ENCODE measurements around the gene CNDP2.
A peak's percentile ranks its signal among the peaks of the same experiment; 100 is the strongest.

Gene CNDP2

GRCh38 chr18:74493689-74494088, 2.5 kb upstream of the CNDP2 start:
- WGBS (ENCODE audit: insufficient coverage), result 56% methylated on average over 1 of the region's 1 CpG
- peak; percentile 83 to 93 (median 93) for DNase-seq

GRCh38 chr18:74494514-74494913, 1.6 kb upstream of the CNDP2 start:
- peaks cover 0 to 3% (median 0%) of the 10 kb centered on the region in 4 experiments for H3K36me3 ChIP-seq (ENCODE audit: control insufficient read depth in 4 of 4, insufficient read depth in 4 of 4, low read length in 3 of 4)
- no peaks in the 10 kb centered on the region for H3K27me3 ChIP-seq (replicated peaks in 2 of 5; ENCODE audit: control insufficient read depth in 4 of 5, insufficient read depth in 5 of 5, low read length in 4 of 5)
- ChIA-PET POLR2A (no interaction called here), CTCF (interaction anchor here (0.7 to 7.9 kb wide), 6 partner anchors 17 to 147 kb away, joined by 3 to 102 read pairs (median 12); no protein-coding TSS in a partner anchor)
- no peak overlapping the region for H3K4me3 ChIP-seq (ENCODE audit: control insufficient read depth in 1 of 7, extremely low read depth in 1 of 7, insufficient read depth in 4 of 7, low read depth in 2 of 7, low read length in 6 of 7)
- peaks cover 0 to 3% (median 0%) of the 10 kb centered on the region in 5 experiments for H3K9me3 ChIP-seq (ENCODE audit: control extremely low read depth in 1 of 5, control insufficient read depth in 4 of 5, insufficient read depth in 2 of 5, low read depth in 1 of 5, low read length in 4 of 5)
- H3K4me1 ChIP-seq (ENCODE audit: control extremely low read depth in 1 of 4, control insufficient read depth in 4 of 4, insufficient read depth in 4 of 4, low read length in 3 of 4), result peaks cover 13 to 36% (median 30%) of the 10 kb centered on the region in 4 experiments
- DNase-seq, result no peak
- no CpG with 5 or more reads among the region's 1 CpG for whole genome bisulfite sequencing (ENCODE audit: insufficient coverage)
- H3K27ac ChIP-seq (ENCODE audit: insufficient read depth in 1 of 2, low read depth in 1 of 2, low read length in 2 of 2, poor library complexity in 1 of 2, severe bottlenecking in 2 of 2), result no peak overlapping the region

More at GRCh38 chr18:74493689-74494088, 2.5 kb upstream of the CNDP2 start:
- Histone ChIP-seq H3K4me3 (ENCODE audit: control insufficient read depth in 1 of 7, extremely low read depth in 1 of 7, insufficient read depth in 4 of 7, low read depth in 2 of 7, low read length in 6 of 7) (no peak overlapping the region), H3K9me3 (ENCODE audit: control extremely low read depth in 1 of 5, control insufficient read depth in 4 of 5, insufficient read depth in 2 of 5, low read depth in 1 of 5, low read length in 4 of 5) (peaks cover 0 to 3% (median 0%) of the 10 kb centered on the region in 5 experiments), H3K4me1 (ENCODE audit: control extremely low read depth in 1 of 4, control insufficient read depth in 4 of 4, insufficient read depth in 4 of 4, low read length in 3 of 4) (peaks cover 9 to 28% (median 22%) of the 10 kb centered on the region in 4 experiments), H3K36me3 (ENCODE audit: control insufficient read depth in 4 of 4, insufficient read depth in 4 of 4, low read length in 3 of 4) (peaks cover 0 to 3% (median 0%) of the 10 kb centered on the region in 4 experiments), H3K27ac (ENCODE audit: insufficient read depth in 1 of 2, low read depth in 1 of 2, low read length in 2 of 2, poor library complexity in 1 of 2, severe bottlenecking in 2 of 2) (no peak overlapping the region), H3K27me3 (replicated peaks in 2 of 5; ENCODE audit: control insufficient read depth in 4 of 5, insufficient read depth in 5 of 5, low read length in 4 of 5) (no peaks in the 10 kb centered on the region)
- CTCF ChIA-PET, result interaction anchor here (0.5 to 7.9 kb wide), 28 partner anchors 9 to 332 kb away, joined by 3 to 102 read pairs (median 4); no protein-coding TSS in a partner anchor
- POLR2A ChIA-PET, result no interaction called here

- peaks cover 15 to 46% (median 35%) of the 10 kb centered on the region in 4 experiments for H3K4me1 ChIP-seq (ENCODE audit: control extremely low read depth in 1 of 4, control insufficient read depth in 4 of 4, insufficient read depth in 4 of 4, low read length in 3 of 4)
- ChIA-PET POLR2A (no interaction called here), CTCF (interaction anchor here (1.0 to 7.9 kb wide), 4 partner anchors 9 to 154 kb away, joined by 3 to 102 read pairs (median 6); no protein-coding TSS in a partner anchor)
- peak overlapping the region; percentile 74 to 91 for H3K27ac ChIP-seq (ENCODE audit: insufficient read depth in 1 of 2, low read depth in 1 of 2, low read length in 2 of 2, poor library complexity in 1 of 2, severe bottlenecking in 2 of 2)
- H3K9me3 ChIP-seq (ENCODE audit: control extremely low read depth in 1 of 5, control insufficient read depth in 4 of 5, insufficient read depth in 2 of 5, low read depth in 1 of 5, low read length in 4 of 5), result peaks cover 0 to 3% (median 0%) of the 10 kb centered on the region in 5 experiments
- H3K27me3 ChIP-seq (replicated peaks in 2 of 5; ENCODE audit: control insufficient read depth in 4 of 5, insufficient read depth in 5 of 5, low read length in 4 of 5), result no peaks in the 10 kb centered on the region
- H3K4me3 ChIP-seq (ENCODE audit: control insufficient read depth in 1 of 7, extremely low read depth in 1 of 7, insufficient read depth in 4 of 7, low read depth in 2 of 7, low read length in 6 of 7), result peak overlapping the region; percentile 81 to 96 (median 82)
- peaks cover 4 to 13% (median 6%) of the 10 kb centered on the region in 4 experiments for H3K36me3 ChIP-seq (ENCODE audit: control insufficient read depth in 4 of 4, insufficient read depth in 4 of 4, low read length in 3 of 4)
- DNase-seq, result peak; percentile 59 to 73 (median 67)
- 4% methylated on average over 39 of the region's 48 CpGs for WGBS (ENCODE audit: insufficient coverage)
Measured at GRCh38 chr18:74496508-74497323, 553 bp downstream of the CNDP2 start.

DNA sequence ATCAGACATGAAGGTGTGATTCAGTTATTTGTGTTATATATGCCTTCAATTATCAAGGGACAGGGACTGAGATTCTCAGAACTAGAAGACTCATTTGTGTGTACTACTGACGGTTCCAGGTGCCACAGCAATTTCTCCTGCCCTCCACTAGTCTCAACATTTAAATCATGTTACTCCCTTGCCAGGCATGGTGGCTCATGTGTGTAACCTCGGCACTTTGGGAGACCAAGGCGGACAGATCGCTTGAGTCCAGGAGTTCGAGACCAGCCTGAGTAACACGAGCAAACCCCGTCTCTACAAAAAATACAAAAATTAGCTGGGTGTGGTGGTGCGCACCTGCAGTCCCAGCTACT, 1.1 kb downstream of the CNDP2 start:
- CTCF ChIA-PET, result interaction anchor here (1.5 to 7.9 kb wide), 2 partner anchors 12 to 142 kb away, joined by 4 to 102 read pairs; no protein-coding TSS in a partner anchor
- WGBS (ENCODE audit: insufficient coverage), result 89% methylated on average over 7 of the region's 8 CpGs
- Histone ChIP-seq H3K36me3 (ENCODE audit: control insufficient read depth in 4 of 4, insufficient read depth in 4 of 4, low read length in 3 of 4) (peaks cover 6 to 17% (median 9%) of the 10 kb centered on the region in 4 experiments), H3K27me3 (replicated peaks in 2 of 5; ENCODE audit: control insufficient read depth in 4 of 5, insufficient read depth in 5 of 5, low read length in 4 of 5) (no peaks in the 10 kb centered on the region), H3K4me1 (ENCODE audit: control extremely low read depth in 1 of 4, control insufficient read depth in 4 of 4, insufficient read depth in 4 of 4, low read length in 3 of 4) (peaks cover 15 to 46% (median 35%) of the 10 kb centered on the region in 4 experiments), H3K9me3 (ENCODE audit: control extremely low read depth in 1 of 5, control insufficient read depth in 4 of 5, insufficient read depth in 2 of 5, low read depth in 1 of 5, low read length in 4 of 5) (peaks cover 0 to 1% (median 0%) of the 10 kb centered on the region in 5 experiments), H3K27ac (ENCODE audit: insufficient read depth in 1 of 2, low read depth in 1 of 2, low read length in 2 of 2, poor library complexity in 1 of 2, severe bottlenecking in 2 of 2) (peak overlapping the region in 1 of 2 experiments; percentile 91), H3K4me3 (ENCODE audit: control insufficient read depth in 1 of 7, extremely low read depth in 1 of 7, insufficient read depth in 4 of 7, low read depth in 2 of 7, low read length in 6 of 7) (peak overlapping the region in 5 of 7 experiments; percentile 81 to 96 (median 86))
- POLR2A ChIA-PET, result no interaction called here
- DNase-seq, result peak in 2 of 3 donors; percentile 22 to 33

GRCh38 chr18:74497778-74498177, 1.6 kb downstream of the CNDP2 start:
- Histone ChIP-seq H3K27ac (ENCODE audit: insufficient read depth in 1 of 2, low read depth in 1 of 2, low read length in 2 of 2, poor library complexity in 1 of 2, severe bottlenecking in 2 of 2) (no peak overlapping the region), H3K27me3 (replicated peaks in 2 of 5; ENCODE audit: control insufficient read depth in 4 of 5, insufficient read depth in 5 of 5, low read length in 4 of 5) (no peaks in the 10 kb centered on the region), H3K9me3 (ENCODE audit: control extremely low read depth in 1 of 5, control insufficient read depth in 4 of 5, insufficient read depth in 2 of 5, low read depth in 1 of 5, low read length in 4 of 5) (no peaks in the 10 kb centered on the region), H3K36me3 (ENCODE audit: control insufficient read depth in 4 of 4, insufficient read depth in 4 of 4, low read length in 3 of 4) (peaks cover 8 to 22% (median 13%) of the 10 kb centered on the region in 4 experiments), H3K4me3 (ENCODE audit: control insufficient read depth in 1 of 7, extremely low read depth in 1 of 7, insufficient read depth in 4 of 7, low read depth in 2 of 7, low read length in 6 of 7) (no peak overlapping the region), H3K4me1 (ENCODE audit: control extremely low read depth in 1 of 4, control insufficient read depth in 4 of 4, insufficient read depth in 4 of 4, low read length in 3 of 4) (peaks cover 15 to 46% (median 35%) of the 10 kb centered on the region in 4 experiments)
- no peak for DNase-seq
- ChIA-PET POLR2A (no interaction called here), CTCF (interaction anchor here (1.1 to 7.9 kb wide), 3 partner anchors 12 to 143 kb away, joined by 3 to 102 read pairs (median 4); no protein-coding TSS in a partner anchor)
- 100% methylated on average over 1 of the region's 3 CpGs for WGBS (ENCODE audit: insufficient coverage)

DNA sequence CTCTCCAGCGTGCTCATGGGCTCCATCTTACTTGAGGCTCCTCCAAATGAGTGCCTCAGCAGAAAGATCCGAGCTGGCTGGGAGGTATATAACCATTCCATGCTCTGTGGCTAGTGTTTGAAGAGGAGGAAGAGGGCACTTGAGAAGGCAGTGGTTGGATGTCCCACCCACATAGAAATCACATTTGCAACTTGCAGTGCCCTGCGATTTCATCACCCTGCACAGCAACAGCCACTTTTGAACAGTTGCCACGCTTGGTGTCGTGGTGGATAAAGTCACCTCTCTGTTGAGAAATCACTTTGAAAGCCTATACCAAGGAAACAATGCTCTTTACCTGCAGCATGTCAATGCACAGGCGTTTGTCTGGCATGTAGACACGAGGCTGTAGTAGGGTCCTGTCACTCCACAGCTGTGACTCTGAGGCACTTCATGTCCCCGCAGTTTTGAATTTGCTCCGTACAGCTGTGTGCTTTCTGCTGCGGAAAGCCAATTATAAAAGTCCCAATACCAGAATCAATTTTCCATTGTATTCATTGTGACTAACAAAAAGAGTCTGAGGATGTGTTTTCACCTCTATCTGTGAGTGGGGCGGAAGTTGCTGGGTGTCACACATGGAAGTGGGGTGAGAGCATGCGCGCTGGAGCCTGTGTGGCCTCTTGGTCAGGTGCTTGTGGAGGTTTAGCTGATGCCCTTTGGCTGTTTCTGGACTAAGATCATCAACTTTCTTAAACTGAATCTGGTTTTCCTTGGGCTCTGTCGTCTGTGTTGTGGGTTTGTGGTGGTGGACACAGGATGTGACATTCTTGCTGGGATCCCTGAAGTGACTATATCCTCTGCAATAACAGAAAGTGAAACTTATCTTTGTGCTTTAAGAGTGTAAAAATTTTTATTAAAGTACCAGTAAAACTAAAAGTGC, 2.8 kb downstream of the CNDP2 start:
- 50% methylated on average over 12 of the region's 14 CpGs for WGBS (ENCODE audit: insufficient coverage)
- ChIA-PET CTCF (interaction anchor here (0.8 to 7.9 kb wide), 5 partner anchors 11 to 152 kb away, joined by 3 to 102 read pairs (median 4); no protein-coding TSS in a partner anchor), POLR2A (interaction anchor here (0.5 kb wide), 2 partner anchors 108 to 157 kb away, joined by 3 read pairs; no protein-coding TSS in a partner anchor)
- Histone ChIP-seq H3K9me3 (ENCODE audit: control extremely low read depth in 1 of 5, control insufficient read depth in 4 of 5, insufficient read depth in 2 of 5, low read depth in 1 of 5, low read length in 4 of 5) (no peaks in the 10 kb centered on the region), H3K4me3 (ENCODE audit: control insufficient read depth in 1 of 7, extremely low read depth in 1 of 7, insufficient read depth in 4 of 7, low read depth in 2 of 7, low read length in 6 of 7) (peak overlapping the region in 6 of 7 experiments; percentile 61 to 83 (median 67)), H3K27me3 (replicated peaks in 2 of 5; ENCODE audit: control insufficient read depth in 4 of 5, insufficient read depth in 5 of 5, low read length in 4 of 5) (no peaks in the 10 kb centered on the region), H3K36me3 (ENCODE audit: control insufficient read depth in 4 of 4, insufficient read depth in 4 of 4, low read length in 3 of 4) (peaks cover 13 to 31% (median 22%) of the 10 kb centered on the region in 4 experiments), H3K4me1 (ENCODE audit: control extremely low read depth in 1 of 4, control insufficient read depth in 4 of 4, insufficient read depth in 4 of 4, low read length in 3 of 4) (peaks cover 15 to 46% (median 35%) of the 10 kb centered on the region in 4 experiments), H3K27ac (ENCODE audit: insufficient read depth in 1 of 2, low read depth in 1 of 2, low read length in 2 of 2, poor library complexity in 1 of 2, severe bottlenecking in 2 of 2) (peak overlapping the region; percentile 78 to 87)
- DNase-seq, result peak; percentile 47 to 83 (median 78)
